Upper lobe of left lung (tissue), 4 donors: ENCODE data around the gene ADAMTS13.

Experiments used
- CTCF ChIP-seq, 6 experiments: fragments of 450-650 bp in 4 of 6; fragments of 200-600 bp in 2 of 6; sonication (generic) in 2 of 6; IDR thresholded peaks; one replicate each; pipeline ENCODE4 v1.5.1; 2016 to 2019; ENCODE audit warnings: antibody characterized with exemption in 6 of 6
- POLR2A ChIP-seq, 4 donors: fragments of 450-650 bp; IDR thresholded peaks; one replicate each; pipeline ENCODE4 v1.5.1; 2016 to 2017; ENCODE audit warnings: antibody characterized with exemption in 4 of 4, mild to moderate bottlenecking in 2 of 4
- POLR2AphosphoS5 ChIP-seq, 2 donors: sonication (generic); formaldehyde crosslinking; IDR thresholded peaks; one replicate each; pipeline ENCODE4 v1.5.1; 2017; ENCODE audit warnings: antibody characterized with exemption in 2 of 2

GRCh38 chr9:133485531-133486260, 63.5 kb downstream of the ADAMTS13 start:
- no peak for TF ChIP-seq CTCF (IDR thresholded peaks at IDR 0.05)
- no peak for TF ChIP-seq POLR2AphosphoS5 (IDR thresholded peaks at IDR 0.05)
- no peak for TF ChIP-seq POLR2A (IDR thresholded peaks at IDR 0.05)
